HTERT RPE-1 (cell line): ENCODE measurements around the gene BTD.

Experiments
- in situ Hi-C: fragments of 300-500 bp; cut with MboI; formaldehyde crosslinking; loops from 4 replicates; pipeline ENCODE4 v1.14.3; 2020; ENCODE audit warnings: low sequenced_read_pairs

The BTD gene

GRCh38 chr3:15635121-15635661 is 33.6 kb downstream of the BTD start:
- in situ Hi-C loops: no loop called here

DNA sequence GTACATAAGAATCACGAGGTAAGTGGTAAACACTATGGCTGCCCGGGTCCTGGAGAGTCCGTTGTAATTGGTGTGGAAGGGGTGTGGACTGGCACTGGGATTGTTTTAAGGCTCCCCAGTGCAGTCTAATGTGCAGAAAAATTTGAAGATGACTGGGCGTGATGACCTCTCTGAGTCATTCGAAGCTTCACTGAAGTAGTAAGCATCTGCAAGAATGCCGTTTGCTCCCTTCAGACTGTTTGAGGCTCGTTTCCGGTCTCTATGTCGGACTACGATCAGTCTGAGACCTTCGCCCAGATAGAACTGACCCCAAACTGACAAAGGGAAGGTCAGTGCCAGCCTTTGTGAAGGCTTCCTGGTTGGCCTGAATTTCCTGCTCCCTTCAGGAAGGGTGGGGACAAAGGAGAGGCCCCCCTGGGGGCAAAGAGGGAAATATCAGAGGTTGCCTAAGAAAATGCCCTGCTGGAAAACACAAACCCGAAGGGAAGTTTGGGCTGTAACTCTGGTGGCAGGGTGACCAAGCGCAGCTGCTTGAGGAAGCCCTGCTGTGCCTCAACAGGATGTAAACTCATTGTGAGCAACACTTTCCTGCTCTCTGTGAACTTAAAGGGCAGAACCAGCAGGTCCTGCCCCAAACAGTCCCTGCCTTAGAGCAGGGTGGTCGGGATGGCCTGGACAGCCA is 34.6 kb downstream of the BTD start:
- in situ Hi-C loops: no loop called here

GRCh38 chr3:15637131-15637951 is 35.8 kb downstream of the BTD start:
- in situ Hi-C loops: no loop called here

DNA sequence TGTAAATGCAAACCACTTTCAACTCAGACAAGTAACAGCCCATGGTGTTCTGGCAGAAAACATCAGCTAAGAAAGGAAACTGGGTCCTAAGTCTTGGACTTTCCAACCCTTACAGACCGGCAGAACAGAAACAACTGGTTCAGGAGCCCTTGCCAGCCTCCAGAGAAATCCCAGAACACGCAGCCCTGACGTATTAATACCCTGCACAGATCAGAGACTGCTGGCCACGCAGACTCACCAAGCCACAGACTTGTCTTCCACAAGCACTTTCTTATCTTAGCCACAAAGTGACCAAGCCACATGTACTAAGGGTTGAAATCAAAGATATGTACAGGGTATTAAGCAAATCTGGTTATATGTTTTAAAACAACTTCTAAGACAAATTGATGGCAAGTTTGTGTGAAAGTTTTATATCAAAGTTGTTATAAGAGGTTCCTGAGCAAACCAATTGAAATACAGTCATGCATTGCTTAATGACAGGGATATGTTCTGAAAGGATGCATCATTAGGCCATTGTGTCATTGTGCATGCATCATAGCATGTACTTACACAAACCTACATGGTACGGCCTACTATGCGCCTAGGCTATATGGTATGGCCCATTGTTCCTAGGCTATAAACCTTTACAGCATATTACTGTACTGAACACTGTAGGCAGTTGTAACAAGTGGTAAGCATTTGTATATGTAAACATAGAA is 36.8 kb downstream of the BTD start:
- in situ Hi-C loops: no loop called here

GRCh38 chr3:15638891-15639262 is 37.3 kb downstream of the BTD start:
- in situ Hi-C loops: no loop called here

GRCh38 chr3:15645246-15645645 is 43.7 kb downstream of the BTD start:
- in situ Hi-C loops: no loop called here

DNA sequence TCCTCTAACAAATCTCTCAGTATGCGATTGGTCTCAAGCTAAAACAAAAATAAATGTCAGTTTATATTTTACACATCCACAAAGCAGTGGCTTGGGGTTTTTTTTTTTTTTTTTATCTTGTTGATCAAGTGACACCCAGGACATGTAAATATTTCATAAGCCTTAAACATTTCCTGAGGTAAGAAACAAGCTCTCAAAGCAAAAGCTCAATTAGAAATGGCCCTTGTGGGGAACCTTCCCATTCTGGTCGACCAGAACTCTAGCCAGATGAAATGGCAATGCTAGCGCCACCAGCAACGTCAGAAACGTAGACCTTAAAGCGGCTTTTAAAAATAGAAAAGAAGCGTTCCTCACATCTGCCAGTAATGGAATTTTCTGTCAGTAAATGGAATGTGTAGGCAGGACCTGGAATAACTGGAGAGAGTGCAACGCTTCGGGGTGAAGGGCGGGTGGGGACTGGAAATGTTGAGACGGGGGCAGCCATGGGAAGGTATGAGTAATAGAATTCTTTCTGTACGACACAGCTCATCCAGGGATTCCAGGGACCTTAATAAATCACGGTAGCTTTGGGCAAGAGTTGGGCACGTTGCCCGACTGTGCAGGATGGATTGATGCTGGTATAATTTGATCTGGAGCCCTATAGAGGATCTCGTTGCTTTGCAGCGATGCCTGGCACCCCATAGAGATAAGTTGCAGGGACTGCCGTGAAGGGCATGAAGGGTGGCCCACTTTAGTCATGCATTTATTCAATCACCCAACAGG is 44.4 kb downstream of the BTD start:
- in situ Hi-C loops: no loop called here

- in situ Hi-C loops: no loop called here
Observed at GRCh38 chr3:15646851-15647511, 45.4 kb downstream of the BTD start.

DNA sequence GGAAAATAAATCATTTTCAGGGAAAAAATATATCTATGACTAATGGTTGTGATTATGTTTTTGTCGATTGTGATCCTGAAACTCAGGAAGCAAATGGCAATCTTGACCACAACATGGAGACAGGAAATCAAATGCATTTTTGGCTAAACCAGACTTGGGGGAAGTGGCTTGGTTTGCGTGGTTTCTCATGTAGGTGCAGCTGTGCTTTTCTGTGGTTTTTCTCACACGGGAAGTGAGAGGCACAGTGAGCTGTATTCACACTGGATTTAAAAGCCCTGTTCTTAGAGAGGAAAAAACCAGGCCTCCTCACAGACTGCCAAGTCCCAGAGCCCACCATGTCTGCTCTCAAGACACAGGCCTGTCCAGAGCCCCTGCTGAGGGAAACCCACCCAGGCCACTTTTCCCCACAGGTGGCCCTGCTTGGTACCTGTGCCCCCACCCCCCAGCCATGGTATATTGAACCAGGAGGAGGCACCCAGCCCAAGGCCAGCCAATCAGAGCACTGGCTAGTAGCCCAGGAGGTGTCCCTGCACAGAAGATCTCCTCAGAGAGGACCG is 46.1 kb downstream of the BTD start:
- in situ Hi-C loops: no loop called here

DNA sequence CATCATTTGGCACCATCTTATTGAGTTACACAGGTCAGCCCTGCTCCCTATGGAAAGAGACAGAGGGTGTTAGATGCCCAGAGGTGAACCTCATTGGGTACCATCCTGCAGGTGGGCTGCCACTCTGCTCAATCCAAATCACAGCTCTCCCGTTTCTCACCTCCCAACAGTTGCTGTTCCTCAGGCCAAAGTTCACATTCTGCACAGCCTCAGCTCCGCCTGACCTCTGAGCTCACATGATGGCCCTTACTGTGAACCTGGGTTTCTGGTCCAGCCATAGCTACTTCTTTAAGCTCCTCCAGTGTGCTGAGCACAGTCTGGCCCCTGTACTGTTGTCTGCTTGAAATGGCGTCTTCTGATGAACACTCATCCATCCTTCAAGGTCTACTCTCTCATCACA is 47.8 kb downstream of the BTD start:
- in situ Hi-C loops: no loop called here

DNA sequence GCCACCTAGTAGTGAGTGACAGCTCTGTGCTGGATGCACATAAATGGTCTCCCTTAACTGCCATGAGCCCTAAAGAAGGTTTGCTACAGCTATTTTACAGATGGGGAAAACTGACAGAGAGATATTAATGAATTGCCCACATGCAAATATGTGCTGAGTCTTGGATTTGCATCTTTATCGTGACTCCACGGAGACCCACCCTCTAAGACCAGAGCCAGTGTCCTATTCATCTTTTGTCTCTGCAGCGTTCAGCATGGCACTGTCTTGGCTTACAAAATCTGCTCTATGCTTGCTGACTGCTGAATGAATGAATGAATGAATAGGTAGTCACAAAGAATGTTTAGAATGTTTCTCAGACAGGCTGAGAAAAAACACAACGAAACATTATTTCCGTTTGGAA is 48.3 kb downstream of the BTD start:
- in situ Hi-C loops: no loop called here

DNA sequence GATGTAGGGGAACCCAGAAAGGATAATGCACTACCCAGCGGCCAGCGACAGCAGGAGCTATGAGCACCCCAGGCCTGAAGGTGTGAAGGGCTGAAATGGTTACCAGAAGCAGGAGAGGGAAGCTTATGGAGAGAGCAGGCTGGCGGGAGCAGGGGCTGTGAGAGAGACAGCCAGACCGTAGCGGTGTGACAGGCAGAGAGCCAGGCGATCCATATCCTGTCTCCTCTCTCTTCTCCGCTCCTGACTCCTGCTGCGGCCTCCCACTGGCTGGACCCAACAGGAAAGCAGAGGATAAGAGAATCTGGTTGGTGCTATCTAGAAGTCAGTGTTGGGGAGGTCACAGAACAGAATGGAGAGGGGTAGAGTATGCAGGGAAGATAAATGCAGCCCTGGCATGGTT is 49.9 kb downstream of the BTD start:
- in situ Hi-C loops: no loop called here

DNA sequence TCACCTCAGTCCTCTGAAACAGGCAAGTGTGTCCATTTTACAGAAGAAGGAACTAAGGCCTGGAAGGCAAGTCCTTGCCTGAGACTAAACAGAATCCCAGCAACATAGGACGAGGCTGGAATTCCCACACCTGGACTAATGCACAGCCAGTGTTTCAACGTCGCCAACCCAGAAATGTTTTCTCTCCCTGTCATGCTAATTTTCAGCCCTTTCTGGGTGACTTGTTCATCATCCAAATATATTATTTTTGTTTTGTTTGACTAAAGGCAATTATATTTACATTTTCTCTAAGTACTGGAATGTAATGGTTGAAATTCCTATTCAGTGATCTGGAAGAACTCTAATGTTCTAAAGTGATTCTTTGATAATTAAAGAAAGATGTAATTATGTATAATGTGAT is 51.8 kb downstream of the BTD start:
- in situ Hi-C loops: no loop called here

- in situ Hi-C loops: no loop called here
Observed at GRCh38 chr3:15654127-15654526, 52.6 kb downstream of the BTD start.

DNA sequence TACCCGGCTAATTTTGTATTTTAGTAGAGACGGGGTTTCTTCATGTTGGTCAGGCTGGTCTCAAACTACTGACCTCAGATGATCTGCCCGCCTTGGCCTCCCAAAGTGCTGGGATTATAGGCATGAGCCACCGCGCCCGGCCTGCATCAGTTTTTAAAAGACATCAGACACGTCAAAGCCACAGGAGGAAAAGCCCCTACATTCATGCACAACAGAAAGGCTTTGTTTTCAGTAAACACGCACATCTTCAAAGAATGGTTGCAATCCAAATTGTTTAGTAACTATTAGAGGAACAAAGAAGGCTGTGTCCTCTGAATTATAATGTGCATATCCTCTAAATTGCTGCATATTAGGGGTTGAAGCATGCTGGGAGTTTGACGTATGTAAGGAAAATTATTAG is 53.3 kb downstream of the BTD start:
- in situ Hi-C loops: no loop called here

GRCh38 chr3:15656342-15656741 is 54.8 kb downstream of the BTD start:
- in situ Hi-C loops: no loop called here

DNA sequence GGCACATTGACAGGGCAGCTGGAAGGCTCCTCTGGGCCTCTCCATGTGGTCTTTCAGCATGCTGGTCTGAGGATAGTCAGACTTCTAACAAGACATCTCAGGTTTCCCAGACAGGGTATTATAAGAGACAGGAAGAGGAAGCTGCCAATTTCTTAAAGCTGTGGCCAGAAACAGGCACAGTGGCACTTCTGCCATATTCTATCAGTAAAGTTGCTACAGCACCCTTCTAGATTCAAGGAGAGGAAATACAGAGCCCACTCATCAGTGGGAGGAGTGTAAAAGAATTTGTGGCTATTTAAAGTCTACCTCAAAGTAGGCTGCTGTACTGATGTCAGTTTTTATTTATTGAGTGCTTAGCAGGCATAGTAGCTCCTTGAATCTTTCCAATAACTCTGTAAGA is 55.5 kb downstream of the BTD start:
- in situ Hi-C loops: no loop called here

- in situ Hi-C loops: no loop called here
Observed at GRCh38 chr3:15659254-15659975, 57.9 kb downstream of the BTD start.
